ENCODE measurements around the gene RMI1.

The RMI1 gene

GRCh38 chr9:83988411-83988810, 7.8 kb downstream of the RMI1 start:
- TF ChIP-seq CTCF (IDR thresholded peaks at IDR 0.05; ENCODE audit: insufficient read depth, missing control alignments): no peak
- DNase-seq (ENCODE audit: insufficient read length, low spot score): no peak
- FAIRE-seq: no peak

GRCh38 chr9:83991355-83991754, 10.8 kb downstream of the RMI1 start:
- TF ChIP-seq CTCF (IDR thresholded peaks at IDR 0.05; ENCODE audit: insufficient read depth, missing control alignments): no peak
- DNase-seq (ENCODE audit: insufficient read length, low spot score): no peak
- FAIRE-seq: no peak

GRCh38 chr9:83992407-83992806, 11.8 kb downstream of the RMI1 start:
- DNase-seq (ENCODE audit: insufficient read length, low spot score) (no peak), FAIRE-seq (no peak)
- TF ChIP-seq CTCF (IDR thresholded peaks at IDR 0.05; ENCODE audit: insufficient read depth, missing control alignments): no peak

GRCh38 chr9:83992901-83993300, 12.3 kb downstream of the RMI1 start:
- no peak for TF ChIP-seq CTCF (IDR thresholded peaks at IDR 0.05; ENCODE audit: insufficient read depth, missing control alignments)
- FAIRE-seq (no peak), DNase-seq (ENCODE audit: insufficient read length, low spot score) (no peak)

- TF ChIP-seq CTCF (IDR thresholded peaks at IDR 0.05; ENCODE audit: insufficient read depth, missing control alignments): no peak
- DNase-seq (ENCODE audit: insufficient read length, low spot score) (no peak), FAIRE-seq (no peak)
These were observed 15.5 kb downstream of the RMI1 start for GRCh38 chr9:83996126-83996525.

- no peak for DNase-seq (ENCODE audit: insufficient read length, low spot score)
- no peak for TF ChIP-seq CTCF (IDR thresholded peaks at IDR 0.05; ENCODE audit: insufficient read depth, missing control alignments)
- FAIRE-seq: no peak
These were observed 18.7 kb downstream of the RMI1 start for GRCh38 chr9:83999141-83999918.

- no peak for TF ChIP-seq CTCF (IDR thresholded peaks at IDR 0.05; ENCODE audit: insufficient read depth, missing control alignments)
- FAIRE-seq: no peak
- DNase-seq (ENCODE audit: insufficient read length, low spot score): no peak
These were observed 19.6 kb downstream of the RMI1 start for GRCh38 chr9:84000186-84000585.
